ENCODE data around the gene ZIC4. TPM values are rescaled to one million over a fixed set of nuclear protein-coding genes. Genes with fewer than 3 reads are reported as not detected.

ZIC4 gene
- total and polyA plus RNA-seq, 10 donors: not detected

DNA sequence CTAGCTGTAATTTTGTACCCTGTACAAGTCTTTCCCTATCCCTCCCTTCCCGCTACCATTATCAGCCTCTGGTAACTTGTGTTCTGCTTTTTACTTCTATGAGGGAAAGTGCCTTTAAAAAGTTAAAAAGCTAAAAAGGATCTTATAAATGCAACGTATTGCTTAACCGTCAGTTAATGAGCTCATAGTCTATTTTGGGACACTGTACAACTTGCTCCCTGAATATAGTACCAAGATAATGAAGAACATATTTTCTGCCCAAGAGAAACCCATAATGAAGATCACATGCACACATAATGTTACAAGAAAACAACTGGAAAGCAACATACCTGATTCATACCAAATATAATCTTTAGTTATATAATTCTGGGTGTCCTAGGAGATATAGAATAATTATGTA lies 25.4 kb upstream of the ZIC4 start:
- Histone ChIP-seq H3K27me3 (replicated peaks in 1 of 7) (peaks cover 0 to 22% (median 1%) of the 10 kb centered on the region in 7 donors), H3K9me3 (no peaks in the 10 kb centered on the region), H3K4me1 (no peaks in the 10 kb centered on the region), H3K27ac (no peak overlapping the region), H3K4me3 (no peak overlapping the region), H3K36me3 (no peaks in the 10 kb centered on the region)
- WGBS, 5 donors: 71 to 84% (median 76%) methylated on average over 3 of the region's 3 CpGs
- TF ChIP-seq POLR2A (IDR thresholded peaks at IDR 0.05) (no peak), POLR2AphosphoS5 (IDR thresholded peaks at IDR 0.05) (no peak)
- TF ChIP-seq, protein P1, sequence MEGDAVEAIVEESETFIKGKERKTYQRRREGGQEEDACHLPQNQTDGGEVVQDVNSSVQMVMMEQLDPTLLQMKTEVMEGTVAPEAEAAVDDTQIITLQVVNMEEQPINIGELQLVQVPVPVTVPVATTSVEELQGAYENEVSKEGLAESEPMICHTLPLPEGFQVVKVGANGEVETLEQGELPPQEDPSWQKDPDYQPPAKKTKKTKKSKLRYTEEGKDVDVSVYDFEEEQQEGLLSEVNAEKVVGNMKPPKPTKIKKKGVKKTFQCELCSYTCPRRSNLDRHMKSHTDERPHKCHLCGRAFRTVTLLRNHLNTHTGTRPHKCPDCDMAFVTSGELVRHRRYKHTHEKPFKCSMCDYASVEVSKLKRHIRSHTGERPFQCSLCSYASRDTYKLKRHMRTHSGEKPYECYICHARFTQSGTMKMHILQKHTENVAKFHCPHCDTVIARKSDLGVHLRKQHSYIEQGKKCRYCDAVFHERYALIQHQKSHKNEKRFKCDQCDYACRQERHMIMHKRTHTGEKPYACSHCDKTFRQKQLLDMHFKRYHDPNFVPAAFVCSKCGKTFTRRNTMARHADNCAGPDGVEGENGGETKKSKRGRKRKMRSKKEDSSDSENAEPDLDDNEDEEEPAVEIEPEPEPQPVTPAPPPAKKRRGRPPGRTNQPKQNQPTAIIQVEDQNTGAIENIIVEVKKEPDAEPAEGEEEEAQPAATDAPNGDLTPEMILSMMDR (IDR thresholded peaks at IDR 0.05 in 8 of 11, conservative IDR thresholded peaks at IDR 0.05 in 3 of 11): no peak
- DNase-seq: no peak
- intact Hi-C loops (cut with DNase I; ENCODE audit: low total_unique reads): no loop called here

DNA sequence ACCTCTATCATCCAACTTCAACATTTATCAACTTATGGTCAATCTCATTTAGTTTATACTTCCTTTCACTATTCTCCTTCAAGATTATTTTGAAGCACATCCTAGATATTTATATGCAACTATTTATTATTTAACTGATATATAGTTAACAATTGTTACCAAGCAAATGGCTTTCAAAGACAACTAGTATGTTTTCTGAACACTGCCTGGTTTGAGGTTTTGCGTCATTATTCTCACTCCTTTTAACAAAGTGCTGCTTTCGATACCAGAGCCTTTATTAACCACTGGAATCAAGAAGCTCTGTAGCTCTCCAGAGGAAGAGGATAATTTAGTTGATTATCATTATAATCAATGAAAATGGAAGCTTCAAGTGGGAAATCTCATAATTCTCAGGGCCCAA lies 22.4 kb upstream of the ZIC4 start:
- Histone ChIP-seq H3K27me3 (replicated peaks in 1 of 7) (peaks cover 0 to 50% (median 31%) of the 10 kb centered on the region in 7 donors), H3K4me3 (no peak overlapping the region), H3K27ac (no peak overlapping the region), H3K4me1 (no peaks in the 10 kb centered on the region), H3K9me3 (no peaks in the 10 kb centered on the region), H3K36me3 (no peaks in the 10 kb centered on the region)
- 86 to 92% (median 90%) methylated on average over 2 of the region's 2 CpGs for WGBS, 5 donors
- TF ChIP-seq, protein P1 (IDR thresholded peaks at IDR 0.05 in 8 of 11, conservative IDR thresholded peaks at IDR 0.05 in 3 of 11): no peak
- TF ChIP-seq POLR2A (IDR thresholded peaks at IDR 0.05) (no peak), POLR2AphosphoS5 (IDR thresholded peaks at IDR 0.05) (no peak)
- no peak for DNase-seq
- intact Hi-C loops (cut with DNase I; ENCODE audit: low total_unique reads): no loop called here

DNA sequence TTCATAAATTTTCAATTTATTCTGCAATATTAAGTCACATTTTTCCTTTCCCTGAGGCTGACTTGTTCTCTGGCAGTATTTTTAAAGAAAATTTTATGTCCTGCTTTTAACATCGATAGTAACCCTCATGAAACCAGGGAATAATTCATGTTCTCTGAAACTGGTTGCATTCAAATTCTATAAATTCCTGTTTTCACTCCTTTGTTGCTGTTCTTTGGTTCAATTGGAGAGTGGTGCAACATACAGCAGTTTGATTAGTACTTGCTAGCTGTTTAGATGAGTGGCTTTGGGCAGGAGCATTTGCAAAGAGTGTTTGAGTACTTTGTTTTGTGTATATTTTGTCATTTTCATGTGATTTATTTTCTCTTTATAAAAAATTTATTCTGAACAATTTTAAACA lies 22.0 kb upstream of the ZIC4 start:
- Histone ChIP-seq H3K27ac (no peak overlapping the region), H3K4me3 (no peak overlapping the region), H3K27me3 (replicated peaks in 1 of 7) (peaks cover 0 to 54% (median 36%) of the 10 kb centered on the region in 7 donors), H3K9me3 (peaks cover 0 to 1% (median 0%) of the 10 kb centered on the region in 8 donors), H3K4me1 (no peaks in the 10 kb centered on the region), H3K36me3 (no peaks in the 10 kb centered on the region)
- TF ChIP-seq, protein P1 (IDR thresholded peaks at IDR 0.05 in 8 of 11, conservative IDR thresholded peaks at IDR 0.05 in 3 of 11): no peak
- TF ChIP-seq POLR2A (IDR thresholded peaks at IDR 0.05): no peak
- no peak for TF ChIP-seq POLR2AphosphoS5 (IDR thresholded peaks at IDR 0.05)
- WGBS, 5 donors: 71 to 90% (median 84%) methylated on average over 1 of the region's 1 CpG
- intact Hi-C loops (cut with DNase I; ENCODE audit: low total_unique reads): no loop called here
- no peak for DNase-seq

DNA sequence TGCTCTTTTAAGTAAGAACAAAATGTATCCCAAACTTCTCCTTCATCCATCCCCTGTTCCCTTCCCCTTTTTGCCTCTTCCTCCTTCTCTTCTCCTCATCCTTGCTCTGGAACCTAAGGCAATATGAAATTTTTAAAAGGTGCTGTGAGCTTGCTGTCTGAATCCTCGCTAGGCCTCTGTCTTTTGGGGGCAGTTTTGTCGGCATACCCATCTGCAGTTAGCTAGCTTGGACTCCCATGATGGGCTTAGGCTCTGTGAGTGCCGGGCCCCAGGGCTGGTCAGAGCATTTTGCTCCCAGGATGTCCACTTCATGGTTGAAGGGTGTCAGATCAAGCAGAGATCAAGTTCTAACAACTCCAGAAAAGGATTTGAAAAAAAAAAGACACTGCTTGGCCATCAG lies 21.4 kb upstream of the ZIC4 start:
- Histone ChIP-seq H3K27ac (no peak overlapping the region), H3K4me3 (no peak overlapping the region), H3K4me1 (no peaks in the 10 kb centered on the region), H3K36me3 (no peaks in the 10 kb centered on the region), H3K27me3 (replicated peaks in 1 of 7) (peaks cover 0 to 60% (median 41%) of the 10 kb centered on the region in 7 donors), H3K9me3 (peaks cover 0 to 5% (median 0%) of the 10 kb centered on the region in 8 donors)
- WGBS, 5 donors: 55 to 67% (median 61%) methylated on average over 3 of the region's 3 CpGs
- TF ChIP-seq POLR2A (IDR thresholded peaks at IDR 0.05) (no peak), POLR2AphosphoS5 (IDR thresholded peaks at IDR 0.05) (no peak)
- TF ChIP-seq, protein P1 (IDR thresholded peaks at IDR 0.05 in 8 of 11, conservative IDR thresholded peaks at IDR 0.05 in 3 of 11): no peak
- intact Hi-C loops (cut with DNase I; ENCODE audit: low total_unique reads): no loop called here
- DNase-seq: no peak
